SIG-M5 treated with dmso at 0.1 percent for 504 hours (cell line): ENCODE results near the gene MUSTN1.

Experiments used
- DNase-seq: peaks from one replicate; lab custom pipeline; 2025; ENCODE audit not compliant: unreplicated experiment; lab: John Stamatoyannopoulos, UW

The MUSTN1 gene

GRCh38 chr3:52835766-52836470, 1.1 kb upstream of the MUSTN1 start:
- no peak for DNase-seq

GRCh38 chr3:52833202-52833601, 1.6 kb downstream of the MUSTN1 start:
- DNase-seq = no peak

GRCh38 chr3:52831500-52832301, 3.1 kb downstream of the MUSTN1 start:
- DNase-seq = no peak

GRCh38 chr3:52830535-52831258, 4.1 kb downstream of the MUSTN1 start, which contains the start of gene ITIH4:
ITIH4 (minus strand) TSS chr3:52830672; CDS start chr3:52830642, 30 bp downstream.
- no peak for DNase-seq

GRCh38 chr3:52829906-52830463, 4.8 kb downstream of the MUSTN1 start:
- DNase-seq = no peak

- no peak for DNase-seq
These were observed 5.3 kb downstream of the MUSTN1 start for GRCh38 chr3:52829482-52829881.

GRCh38 chr3:52827866-52828376, 6.9 kb downstream of the MUSTN1 start:
- no peak for DNase-seq

- DNase-seq = peak; percentile 33
These were observed 7.4 kb downstream of the MUSTN1 start for GRCh38 chr3:52827441-52827840.

- no peak for DNase-seq
These were observed 10.8 kb downstream of the MUSTN1 start for GRCh38 chr3:52824037-52824436.

- DNase-seq = no peak
These were observed 12.5 kb downstream of the MUSTN1 start for GRCh38 chr3:52822363-52822762.

GRCh38 chr3:52820736-52821135, 14.1 kb downstream of the MUSTN1 start:
- no peak for DNase-seq

GRCh38 chr3:52819936-52820335, 14.9 kb downstream of the MUSTN1 start:
- no peak for DNase-seq

GRCh38 chr3:52817860-52818259, 17.0 kb downstream of the MUSTN1 start:
- DNase-seq = no peak

GRCh38 chr3:52817221-52817620, 17.6 kb downstream of the MUSTN1 start:
- DNase-seq = no peak

GRCh38 chr3:52816654-52817053, 18.2 kb downstream of the MUSTN1 start:
- DNase-seq = no peak

- no peak for DNase-seq
These were observed 18.6 kb downstream of the MUSTN1 start for GRCh38 chr3:52816199-52816598.

- no peak for DNase-seq
These were observed 21.0 kb downstream of the MUSTN1 start for GRCh38 chr3:52813810-52814209.

GRCh38 chr3:52811452-52812011, 23.3 kb downstream of the MUSTN1 start:
- DNase-seq = no peak

GRCh38 chr3:52810923-52811322, 23.9 kb downstream of the MUSTN1 start:
- no peak for DNase-seq

GRCh38 chr3:52809662-52810377, 25.0 kb downstream of the MUSTN1 start:
- no peak for DNase-seq
